WERI-Rb-1 (cell line): ENCODE results near the gene FARP2.

Experiments
- DNase-seq: peaks from one replicate; pipeline ENCODE4 v3.0.0-alpha.2; 2020
- H3K27ac ChIP-seq: fragments of 250-450 bp; sonication (Bioruptor Pico); 2 replicates; pipeline ENCODE4 v1.5.1; 2020; ENCODE audit warnings: mild to moderate bottlenecking, moderate library complexity
- H3K27me3 ChIP-seq: fragments of 250-450 bp; sonication (Bioruptor Pico); 2 replicates; pipeline ENCODE4 v1.5.1; 2021; ENCODE audit warnings: mild to moderate bottlenecking, low read depth, moderate library complexity; ENCODE audit not compliant: insufficient read depth, severe bottlenecking
- H3K36me3 ChIP-seq: fragments of 250-450 bp; sonication (Bioruptor Pico); 2 replicates; pipeline ENCODE4 v1.5.1; 2020; ENCODE audit warnings: mild to moderate bottlenecking, moderate library complexity
- H3K4me3 ChIP-seq: 2 replicates; pipeline ENCODE4 v1.5.1; 2011; ENCODE audit warnings: low read depth, mild to moderate bottlenecking, control low read depth, low read length
- H3K9me3 ChIP-seq: fragments of 250-450 bp; sonication (Bioruptor Pico); 2 replicates; pipeline ENCODE4 v1.5.1; 2021; ENCODE audit warnings: mild to moderate bottlenecking, moderate library complexity; ENCODE audit not compliant: severe bottlenecking
- TF ChIP-seq, protein P1 (sequence below): IDR thresholded peaks from 2 replicates; pipeline ENCODE4 v1.5.1; 2011; ENCODE audit warnings: low read depth, mild to moderate bottlenecking, control low read depth, inconsistent platforms, low read length

FARP2 gene

DNA sequence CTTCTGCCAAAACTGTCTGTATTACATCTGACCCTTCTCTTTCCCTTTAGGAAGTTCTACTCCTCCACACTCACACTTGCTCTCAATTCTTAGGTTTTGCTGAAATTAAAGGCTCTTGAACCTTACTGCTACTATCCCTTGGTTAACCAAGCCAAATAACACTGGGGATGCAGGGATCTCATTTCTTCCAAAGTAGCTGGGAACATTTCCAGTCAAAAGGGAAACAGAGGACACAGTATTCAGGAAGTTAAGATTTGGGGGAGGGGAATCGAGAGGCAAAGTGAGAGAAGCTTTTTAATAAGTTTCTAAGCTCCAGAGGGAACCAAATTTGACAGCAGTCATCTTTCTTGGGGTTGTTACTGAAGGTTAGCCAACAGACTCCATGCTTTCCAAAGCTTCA lies 34.2 kb upstream of the FARP2 start:
- peaks cover 47% of the 10 kb centered on the region for H3K36me3 ChIP-seq
- TF ChIP-seq, protein P1, sequence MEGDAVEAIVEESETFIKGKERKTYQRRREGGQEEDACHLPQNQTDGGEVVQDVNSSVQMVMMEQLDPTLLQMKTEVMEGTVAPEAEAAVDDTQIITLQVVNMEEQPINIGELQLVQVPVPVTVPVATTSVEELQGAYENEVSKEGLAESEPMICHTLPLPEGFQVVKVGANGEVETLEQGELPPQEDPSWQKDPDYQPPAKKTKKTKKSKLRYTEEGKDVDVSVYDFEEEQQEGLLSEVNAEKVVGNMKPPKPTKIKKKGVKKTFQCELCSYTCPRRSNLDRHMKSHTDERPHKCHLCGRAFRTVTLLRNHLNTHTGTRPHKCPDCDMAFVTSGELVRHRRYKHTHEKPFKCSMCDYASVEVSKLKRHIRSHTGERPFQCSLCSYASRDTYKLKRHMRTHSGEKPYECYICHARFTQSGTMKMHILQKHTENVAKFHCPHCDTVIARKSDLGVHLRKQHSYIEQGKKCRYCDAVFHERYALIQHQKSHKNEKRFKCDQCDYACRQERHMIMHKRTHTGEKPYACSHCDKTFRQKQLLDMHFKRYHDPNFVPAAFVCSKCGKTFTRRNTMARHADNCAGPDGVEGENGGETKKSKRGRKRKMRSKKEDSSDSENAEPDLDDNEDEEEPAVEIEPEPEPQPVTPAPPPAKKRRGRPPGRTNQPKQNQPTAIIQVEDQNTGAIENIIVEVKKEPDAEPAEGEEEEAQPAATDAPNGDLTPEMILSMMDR = no peak
- no peaks in the 10 kb centered on the region for H3K27me3 ChIP-seq

DNA sequence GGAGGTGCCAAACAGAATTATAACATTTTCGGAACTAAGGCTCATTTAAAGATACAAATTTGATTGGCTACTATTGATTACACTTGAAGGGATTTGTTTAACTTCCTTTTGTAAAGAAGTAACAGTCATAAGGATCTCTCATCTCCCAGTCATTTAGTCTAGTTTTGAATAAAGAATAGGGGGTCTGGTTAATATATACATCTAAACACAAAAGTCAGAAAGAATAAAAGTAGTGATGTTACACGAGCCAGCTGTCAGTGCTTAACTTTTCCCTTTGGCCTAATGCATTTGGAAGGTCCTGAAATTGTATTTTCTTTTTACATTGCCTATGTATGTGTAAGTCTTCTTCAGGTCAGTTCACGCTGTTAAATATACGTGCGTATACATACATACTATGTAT lies 32.3 kb upstream of the FARP2 start:
- no peak overlapping the region for H3K27ac ChIP-seq

More for the DNA sequence above, 34.2 kb upstream of the FARP2 start:
- DNase-seq = no peak
- Histone ChIP-seq H3K9me3 (no peaks in the 10 kb centered on the region), H3K27ac (no peak overlapping the region), H3K4me3 (no peak overlapping the region)

DNA sequence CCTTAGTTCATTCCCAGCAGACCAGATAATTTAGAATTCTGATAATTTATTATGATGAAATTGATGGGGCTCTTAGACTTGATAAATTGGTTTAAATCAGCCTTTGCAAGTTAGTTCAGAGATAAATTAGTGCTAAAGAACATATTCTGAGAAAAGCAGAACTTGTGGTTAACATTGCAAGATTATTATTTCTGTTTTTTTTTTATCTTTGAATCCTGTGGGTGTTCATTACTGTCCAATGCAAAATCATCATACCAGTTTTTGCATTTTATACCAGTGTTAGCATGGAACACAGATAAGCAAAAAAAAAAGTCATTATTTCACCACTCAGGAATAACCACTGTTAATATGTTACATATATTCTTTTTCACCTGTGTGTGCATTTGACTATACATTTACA lies 31.3 kb upstream of the FARP2 start:
- TF ChIP-seq, protein P1 = no peak
- Histone ChIP-seq H3K4me3 (no peak overlapping the region), H3K36me3 (peaks cover 46% of the 10 kb centered on the region), H3K27me3 (no peaks in the 10 kb centered on the region), H3K9me3 (no peaks in the 10 kb centered on the region), H3K27ac (no peak overlapping the region)
- DNase-seq = no peak

More for the DNA sequence above, 32.3 kb upstream of the FARP2 start:
- no peaks in the 10 kb centered on the region for H3K27me3 ChIP-seq
- TF ChIP-seq, protein P1 = no peak
- H3K9me3 ChIP-seq = no peaks in the 10 kb centered on the region
- DNase-seq = no peak
- H3K36me3 ChIP-seq = peaks cover 44% of the 10 kb centered on the region
- no peak overlapping the region for H3K4me3 ChIP-seq

DNA sequence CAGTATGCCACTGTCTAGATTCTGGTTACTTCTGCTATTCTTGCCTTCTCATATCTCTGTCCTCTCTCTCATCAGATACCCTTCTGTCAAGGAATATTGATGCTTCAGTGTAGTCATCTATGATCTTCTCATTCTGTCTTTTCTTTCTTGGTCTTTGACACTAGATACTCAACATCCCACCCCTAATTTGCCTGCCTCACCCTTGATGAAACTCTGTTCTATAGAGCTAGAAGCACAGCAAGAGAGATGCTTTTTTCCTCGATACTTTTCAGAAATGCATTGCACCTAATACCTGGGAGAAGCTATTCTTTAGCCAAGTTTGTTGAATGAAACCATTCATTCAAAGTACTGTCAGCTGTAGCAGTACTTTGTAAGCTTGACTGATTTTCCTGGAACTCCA lies 30.8 kb upstream of the FARP2 start:
- TF ChIP-seq, protein P1 = no peak
- no peak for DNase-seq
- no peaks in the 10 kb centered on the region for H3K9me3 ChIP-seq
- H3K27ac ChIP-seq = no peak overlapping the region
- no peaks in the 10 kb centered on the region for H3K27me3 ChIP-seq
- H3K36me3 ChIP-seq = peaks cover 44% of the 10 kb centered on the region
- H3K4me3 ChIP-seq = no peak overlapping the region

DNA sequence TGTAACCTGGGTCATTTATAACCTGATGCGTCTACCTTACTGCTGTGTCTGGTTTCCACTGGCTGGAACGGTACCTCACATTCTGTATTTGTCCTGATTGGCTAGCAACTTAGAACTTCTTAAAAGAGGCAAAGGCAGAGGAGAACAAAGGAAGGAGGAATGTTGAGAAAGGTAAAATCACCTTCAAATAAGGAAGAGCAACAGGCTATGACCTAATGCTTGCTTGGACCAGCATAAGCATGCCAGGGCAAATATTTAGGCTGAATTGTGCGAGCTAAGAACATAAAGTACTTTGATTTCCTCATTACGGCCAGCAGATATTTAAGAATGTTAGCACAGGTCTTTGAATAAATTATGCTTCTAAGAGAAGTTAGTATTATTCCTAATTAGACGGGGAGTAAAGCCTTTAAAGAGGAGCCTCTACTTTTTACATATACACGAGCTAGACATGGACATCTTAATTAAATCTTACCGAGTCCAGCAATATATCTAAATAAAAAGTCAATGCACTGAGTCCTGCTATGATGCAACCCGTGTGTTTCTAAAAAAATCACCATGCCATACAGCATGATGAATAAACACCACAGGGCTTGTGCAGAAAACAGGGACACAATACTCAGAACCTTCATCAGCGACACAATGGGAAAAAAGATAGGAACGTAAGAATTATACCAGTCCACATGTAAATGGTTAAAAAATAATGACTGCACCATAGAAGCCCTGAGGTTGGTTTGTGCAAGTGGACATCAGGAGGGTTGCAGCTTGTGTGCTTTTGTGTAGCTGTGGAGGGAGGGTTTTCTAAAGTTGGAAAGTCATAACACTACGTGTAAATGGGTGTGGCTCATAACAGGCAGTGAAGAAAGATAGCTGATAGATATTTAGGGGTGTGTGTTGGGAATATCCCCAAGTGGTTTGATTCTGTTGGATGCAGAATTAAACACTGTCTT lies 26.1 kb upstream of the FARP2 start:
- DNase-seq = no peak
- Histone ChIP-seq H3K4me3 (no peak overlapping the region), H3K27ac (no peak overlapping the region), H3K36me3 (peaks cover 42% of the 10 kb centered on the region), H3K9me3 (no peaks in the 10 kb centered on the region), H3K27me3 (no peaks in the 10 kb centered on the region)
- TF ChIP-seq, protein P1 = no peak
